Nephron progenitor cell (in vitro differentiated cells): ENCODE data around the gene ZNF236.

Experiments used
- DNase-seq: peaks from one replicate; pipeline ENCODE4 v3.0.0; 2021
- H3K27ac Mint-ChIP-seq: 2 replicates; pipeline ENCODE4 v1.8.0; 2021; ENCODE audit warnings: mild to moderate bottlenecking, moderate library complexity, mixed read lengths
- H3K27me3 Mint-ChIP-seq: 2 replicates; pipeline ENCODE4 v1.8.0; 2021; ENCODE audit warnings: mild to moderate bottlenecking, low read depth, mixed read lengths; ENCODE audit not compliant: poor library complexity
- H3K36me3 Mint-ChIP-seq: 2 replicates; pipeline ENCODE4 v1.8.0; 2021; ENCODE audit warnings: low read depth, mixed read lengths
- H3K4me1 Mint-ChIP-seq: 2 replicates; pipeline ENCODE4 v1.8.0; 2021; ENCODE audit warnings: mixed read lengths
- H3K4me3 Mint-ChIP-seq: 2 replicates; pipeline ENCODE4 v1.8.0; 2021; ENCODE audit warnings: mild to moderate bottlenecking, moderate library complexity, mixed read lengths
- H3K9me3 Mint-ChIP-seq: 2 replicates; pipeline ENCODE4 v1.8.0; 2021; ENCODE audit warnings: mild to moderate bottlenecking, moderate library complexity, mixed read lengths
- TF ChIP-seq, protein P1 (sequence below): fragments of 200-600 bp; sonication (generic); IDR thresholded peaks from 2 replicates; pipeline ENCODE4 v1.5.0; 2021; ENCODE audit warnings: antibody characterized with exemption

Gene ZNF236

DNA sequence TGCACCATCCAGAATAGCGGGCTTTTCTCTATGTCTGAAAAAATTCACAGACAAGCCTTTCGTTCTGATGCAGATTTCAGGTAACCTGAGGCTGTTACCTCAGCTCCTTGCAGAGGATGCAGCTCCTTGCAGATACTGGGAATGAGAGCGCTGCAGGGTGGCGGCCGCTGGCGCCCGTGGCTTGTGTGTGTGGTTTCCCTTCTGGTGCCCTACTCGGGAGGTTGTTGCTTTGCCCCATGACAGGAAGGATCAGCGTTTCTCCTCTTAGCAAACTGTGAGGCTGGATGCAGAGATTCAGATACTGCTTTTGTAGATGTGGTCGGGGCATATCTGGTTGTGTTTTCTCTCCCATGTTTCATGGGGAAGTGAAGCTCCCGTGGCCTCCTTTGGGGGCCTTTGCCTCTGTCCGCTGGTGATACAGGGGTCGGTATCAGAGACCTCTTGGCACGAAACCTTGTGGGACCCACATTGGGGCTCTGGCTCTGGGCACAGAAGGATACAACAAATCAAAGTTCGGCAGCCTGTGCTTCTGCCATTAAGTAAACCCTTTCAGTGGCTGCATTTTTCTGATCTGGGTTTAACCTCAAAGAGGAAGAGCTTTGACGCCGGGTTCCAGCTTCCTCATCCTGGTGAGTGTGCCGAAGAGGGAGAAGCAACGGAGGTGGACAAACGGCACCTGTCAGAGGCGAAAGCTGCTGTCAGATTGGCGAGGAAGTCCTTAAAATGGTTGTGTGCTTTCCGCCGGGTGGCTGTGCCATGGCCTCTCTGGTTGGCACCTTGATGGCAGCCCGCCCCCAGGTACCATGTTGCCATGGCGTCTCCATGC is 182.4 kb downstream of the ZNF236 start:
- Mint-ChIP-seq H3K9me3 (no peaks in the 10 kb centered on the region), H3K27me3 (peaks cover 26% of the 10 kb centered on the region), H3K36me3 (no peaks in the 10 kb centered on the region), H3K27ac (no peak overlapping the region), H3K4me1 (peaks cover 29% of the 10 kb centered on the region), H3K4me3 (no peak overlapping the region)
- no peak for DNase-seq
- TF ChIP-seq, protein P1, sequence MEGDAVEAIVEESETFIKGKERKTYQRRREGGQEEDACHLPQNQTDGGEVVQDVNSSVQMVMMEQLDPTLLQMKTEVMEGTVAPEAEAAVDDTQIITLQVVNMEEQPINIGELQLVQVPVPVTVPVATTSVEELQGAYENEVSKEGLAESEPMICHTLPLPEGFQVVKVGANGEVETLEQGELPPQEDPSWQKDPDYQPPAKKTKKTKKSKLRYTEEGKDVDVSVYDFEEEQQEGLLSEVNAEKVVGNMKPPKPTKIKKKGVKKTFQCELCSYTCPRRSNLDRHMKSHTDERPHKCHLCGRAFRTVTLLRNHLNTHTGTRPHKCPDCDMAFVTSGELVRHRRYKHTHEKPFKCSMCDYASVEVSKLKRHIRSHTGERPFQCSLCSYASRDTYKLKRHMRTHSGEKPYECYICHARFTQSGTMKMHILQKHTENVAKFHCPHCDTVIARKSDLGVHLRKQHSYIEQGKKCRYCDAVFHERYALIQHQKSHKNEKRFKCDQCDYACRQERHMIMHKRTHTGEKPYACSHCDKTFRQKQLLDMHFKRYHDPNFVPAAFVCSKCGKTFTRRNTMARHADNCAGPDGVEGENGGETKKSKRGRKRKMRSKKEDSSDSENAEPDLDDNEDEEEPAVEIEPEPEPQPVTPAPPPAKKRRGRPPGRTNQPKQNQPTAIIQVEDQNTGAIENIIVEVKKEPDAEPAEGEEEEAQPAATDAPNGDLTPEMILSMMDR = no peak

DNA sequence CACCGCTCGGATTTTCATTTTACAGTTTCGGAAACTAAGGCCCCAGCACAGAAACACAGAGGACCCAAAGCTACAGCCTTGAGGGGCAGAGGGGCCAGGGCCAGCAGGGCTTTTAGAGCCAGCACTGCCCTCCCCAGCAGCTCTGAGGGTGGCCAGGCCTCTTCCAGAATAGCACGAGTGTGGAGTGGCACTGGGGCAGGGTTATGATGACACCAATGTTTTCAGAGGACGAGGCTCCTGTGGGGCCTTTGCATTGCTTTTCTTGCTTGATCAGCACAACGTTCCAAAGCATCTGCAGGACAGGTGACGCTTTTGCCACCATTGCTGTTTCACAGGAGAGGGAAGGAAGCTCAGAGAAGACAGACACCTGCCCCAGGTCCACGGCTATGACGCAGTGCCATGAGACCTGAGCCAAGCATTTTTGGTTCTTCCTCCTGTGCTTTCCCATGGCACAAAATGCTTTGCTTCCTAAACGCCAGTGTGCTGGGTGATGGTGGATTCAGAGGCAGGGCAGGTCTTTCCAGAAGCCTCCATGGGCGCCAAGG is 183.4 kb downstream of the ZNF236 start:
- Mint-ChIP-seq H3K9me3 (no peaks in the 10 kb centered on the region), H3K4me1 (peaks cover 33% of the 10 kb centered on the region), H3K27ac (no peak overlapping the region), H3K4me3 (no peak overlapping the region), H3K27me3 (peaks cover 23% of the 10 kb centered on the region), H3K36me3 (no peaks in the 10 kb centered on the region)
- no peak for DNase-seq
- TF ChIP-seq, protein P1 = no peak

DNA sequence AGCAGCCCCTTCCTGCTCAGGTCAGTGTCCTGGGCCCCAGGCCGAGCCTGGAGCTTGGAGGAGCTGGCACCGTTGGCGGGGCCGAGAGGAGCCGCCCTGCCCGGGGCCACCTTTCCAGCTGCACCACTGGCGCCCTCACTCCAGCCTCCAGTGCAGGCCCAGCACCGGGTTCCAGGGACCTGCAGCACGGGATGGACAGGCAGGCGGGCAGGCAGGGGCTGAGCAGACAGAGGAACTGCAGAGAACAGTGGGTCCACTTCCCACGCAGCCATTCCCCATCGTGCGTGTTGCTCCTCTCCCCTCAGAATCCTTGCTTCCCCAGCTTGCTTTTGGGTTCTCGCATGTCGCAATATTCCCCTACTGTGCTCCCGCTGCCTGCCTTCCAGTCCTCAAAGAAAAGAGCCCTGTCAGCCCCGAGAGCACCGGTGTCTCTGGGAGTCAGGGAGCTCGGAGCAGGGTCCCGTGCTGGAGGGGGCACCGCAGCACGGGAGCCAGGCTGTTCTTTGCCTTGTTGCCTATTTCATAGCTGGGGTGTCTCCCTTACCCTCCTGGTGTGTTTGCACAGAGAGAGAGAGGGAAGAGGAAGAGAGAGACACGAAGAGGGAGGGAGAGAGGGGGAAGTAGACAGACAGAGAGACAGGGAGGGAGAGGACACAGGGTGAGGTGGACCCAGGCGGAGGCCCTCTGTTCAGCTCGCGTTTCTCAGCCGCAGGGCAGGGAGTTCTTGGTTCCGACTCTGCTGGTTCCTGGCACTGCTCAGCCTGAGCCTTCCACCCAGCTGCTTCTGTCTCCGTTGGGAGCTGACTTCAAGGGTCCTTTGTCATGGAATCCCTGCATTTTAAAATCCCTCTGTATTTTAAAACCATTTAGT is 184.2 kb downstream of the ZNF236 start:
- peaks cover 23% of the 10 kb centered on the region for H3K27me3 Mint-ChIP-seq
- no peak for DNase-seq
- H3K4me1 Mint-ChIP-seq = peaks cover 36% of the 10 kb centered on the region
- no peak overlapping the region for H3K4me3 Mint-ChIP-seq
- no peak overlapping the region for H3K27ac Mint-ChIP-seq
- TF ChIP-seq, protein P1 = no peak
- H3K36me3 Mint-ChIP-seq = no peaks in the 10 kb centered on the region
- H3K9me3 Mint-ChIP-seq = no peaks in the 10 kb centered on the region

DNA sequence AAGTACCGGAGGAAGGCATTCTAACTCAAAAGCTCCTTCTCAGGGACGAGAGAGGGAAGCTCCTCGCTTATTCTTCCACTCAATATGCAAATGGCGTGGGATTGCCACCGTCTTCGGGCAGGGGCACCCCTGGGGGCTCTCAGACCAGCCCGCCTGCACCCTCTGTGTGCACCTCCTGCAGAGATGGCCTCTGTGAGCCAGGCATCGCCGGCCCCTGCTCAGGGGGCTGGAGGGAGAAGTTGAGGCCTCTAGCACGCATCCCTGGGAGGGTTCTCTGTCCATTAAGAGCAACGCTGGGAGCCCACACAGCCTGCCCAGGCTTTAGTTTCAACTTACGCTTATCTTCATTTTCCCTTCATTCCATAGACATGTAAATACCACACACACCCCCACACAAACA is 184.9 kb downstream of the ZNF236 start:
- TF ChIP-seq, protein P1 = no peak
- Mint-ChIP-seq H3K4me3 (no peak overlapping the region), H3K4me1 (peaks cover 37% of the 10 kb centered on the region), H3K9me3 (no peaks in the 10 kb centered on the region), H3K27ac (no peak overlapping the region), H3K36me3 (no peaks in the 10 kb centered on the region), H3K27me3 (peaks cover 26% of the 10 kb centered on the region)
- DNase-seq = no peak

DNA sequence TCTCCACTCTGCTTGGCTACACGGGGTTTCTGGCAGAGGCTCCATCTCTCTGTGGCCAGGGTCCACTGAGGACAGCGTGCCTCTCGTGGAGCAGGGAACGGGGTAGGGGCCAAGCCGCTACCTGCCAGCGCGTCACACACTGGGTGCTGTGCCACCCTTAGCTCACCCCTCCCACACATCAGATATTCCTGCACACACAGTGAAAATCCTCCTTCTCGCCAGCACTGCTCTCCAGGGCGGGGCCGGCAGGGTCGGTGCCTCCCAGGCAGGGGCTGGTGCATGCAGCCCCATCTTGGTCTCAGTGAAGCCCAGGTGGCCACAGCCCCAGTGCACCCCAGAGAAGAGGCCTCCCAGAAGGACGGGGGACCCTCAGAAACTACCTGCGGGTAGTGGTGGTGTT is 185.6 kb downstream of the ZNF236 start:
- Mint-ChIP-seq H3K36me3 (no peaks in the 10 kb centered on the region), H3K9me3 (no peaks in the 10 kb centered on the region), H3K27ac (no peak overlapping the region), H3K27me3 (peaks cover 29% of the 10 kb centered on the region), H3K4me3 (no peak overlapping the region), H3K4me1 (peaks cover 34% of the 10 kb centered on the region)
- TF ChIP-seq, protein P1 = no peak
- no peak for DNase-seq
